ENCODE measurements around the gene GRAMD4. TPM values are rescaled to one million over a fixed set of nuclear protein-coding genes. Genes with fewer than 3 reads are reported as not detected.
"Not testable (repeated sequence)": the region's sequence is repeated elsewhere in the genome, so short reads cannot be mapped to it uniquely, and the experiment has no call there.

The GRAMD4 gene
- total RNA-seq, 2 experiments from 2014 or later = 41.2 to 42.1 TPM

DNA sequence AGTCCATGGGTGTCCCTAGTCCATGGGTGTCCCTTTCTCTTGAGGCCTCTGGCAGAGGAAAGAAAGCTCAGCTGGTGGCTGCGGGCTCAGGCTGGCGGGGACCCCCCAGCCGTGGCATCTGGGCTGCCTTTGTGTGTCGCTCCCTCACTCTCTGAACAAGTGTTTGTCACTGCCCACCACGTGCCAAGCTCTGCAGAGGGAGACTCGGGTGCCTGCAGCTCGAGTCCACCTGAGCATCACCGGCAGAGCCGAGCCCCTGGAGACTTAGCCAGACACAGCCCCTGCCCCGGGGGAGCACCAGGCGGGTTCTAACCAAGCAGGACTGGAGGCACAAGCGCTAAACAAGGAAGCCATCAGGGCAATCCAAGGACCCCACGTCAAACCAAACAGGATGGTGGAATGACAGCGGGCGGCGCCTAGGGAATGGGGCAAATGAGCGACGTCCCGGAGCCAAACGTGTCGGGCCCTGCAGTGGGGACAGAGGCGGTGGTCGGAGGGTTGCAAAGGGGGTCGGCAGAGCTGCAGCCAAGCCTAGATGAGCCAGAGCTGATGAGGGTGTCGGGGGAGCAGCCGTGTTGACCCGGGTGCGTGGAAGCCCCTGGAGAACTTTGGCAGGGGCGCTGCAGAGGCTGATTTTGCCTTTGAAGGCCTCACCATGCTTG, 2.1 kb upstream of the GRAMD4 start:
- DNase-seq (no peak), ATAC-seq (no peak)
- Mint-ChIP-seq H3K9me3 (ENCODE audit: insufficient read depth) (no peaks in the 10 kb centered on the region), H3K27me3 (ENCODE audit: low read depth) (no peaks in the 10 kb centered on the region), H3K36me3 (ENCODE audit: low read depth) (no peaks in the 10 kb centered on the region), H3K4me3 (no peak overlapping the region), H3K27ac (no peak overlapping the region), H3K4me1 (ENCODE audit: low read depth) (peaks cover 26% of the 10 kb centered on the region)
- POLR2A ChIA-PET = no interaction called here
- CTCF ChIA-PET = no interaction called here

DNA sequence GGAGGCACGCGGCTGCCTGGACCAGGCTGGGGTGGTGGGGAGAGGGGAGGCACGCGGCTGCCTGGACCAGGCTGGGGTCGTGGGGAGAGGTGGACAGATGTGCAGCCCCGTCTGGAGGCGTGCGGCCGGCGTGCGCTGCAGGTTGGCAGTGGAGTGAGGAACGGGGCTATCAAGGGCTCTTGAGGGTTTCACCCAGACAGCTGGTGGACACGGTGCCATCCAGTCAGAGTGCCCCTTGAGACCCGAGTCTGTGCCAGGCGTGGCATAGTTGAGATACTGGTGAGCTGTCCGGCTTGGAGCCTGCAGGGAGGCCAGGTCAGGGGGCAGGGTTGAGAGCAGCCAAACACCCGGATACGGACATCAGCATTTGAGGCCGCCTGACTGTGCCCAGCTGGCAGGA, 1.5 kb upstream of the GRAMD4 start:
- no peaks in the 10 kb centered on the region for H3K9me3 Mint-ChIP-seq (ENCODE audit: insufficient read depth)
- DNase-seq = no peak
- no peaks in the 10 kb centered on the region for H3K27me3 Mint-ChIP-seq (ENCODE audit: low read depth)

DNA sequence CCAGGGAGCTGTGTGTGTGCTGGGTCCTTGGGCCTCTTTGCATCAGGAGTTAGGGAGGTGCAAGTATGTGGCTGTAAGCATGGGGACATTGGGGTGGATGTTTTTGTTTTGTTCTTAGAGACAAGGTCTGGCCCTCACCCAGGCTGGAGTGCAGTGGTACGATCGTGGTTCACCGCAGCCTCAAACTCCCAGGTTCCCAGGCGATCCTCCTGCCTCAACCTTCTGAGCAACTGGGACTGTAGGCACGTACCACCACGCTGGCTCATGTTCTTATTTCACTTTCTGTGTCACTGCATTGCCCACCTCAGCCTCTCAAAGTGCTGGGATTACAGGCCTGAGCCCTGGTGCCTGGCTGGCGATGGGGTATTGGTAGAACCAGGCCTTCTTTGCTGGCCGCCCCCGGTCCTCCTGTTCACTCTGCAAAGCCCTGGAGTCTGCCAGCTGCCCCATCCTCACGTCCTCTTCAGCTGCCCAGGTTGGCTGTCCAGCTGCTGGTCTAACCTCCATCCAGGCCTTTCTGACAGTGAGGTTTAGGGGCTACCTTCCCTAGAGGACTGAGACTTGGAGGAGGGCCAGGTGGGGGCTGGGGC, 851 bp upstream of the GRAMD4 start:
- H3K36me3 Mint-ChIP-seq (ENCODE audit: low read depth) = no peaks in the 10 kb centered on the region
- H3K27ac Mint-ChIP-seq = no peak overlapping the region
- DNase-seq = no peak
- no peak for ATAC-seq
- H3K9me3 Mint-ChIP-seq (ENCODE audit: insufficient read depth) = no peaks in the 10 kb centered on the region
- POLR2A ChIA-PET = interaction anchor here (0.7 kb wide), 1 partner anchor 308 kb away, joined by 4 read pairs; no protein-coding TSS in a partner anchor
- H3K27me3 Mint-ChIP-seq (ENCODE audit: low read depth) = no peaks in the 10 kb centered on the region
- CTCF ChIA-PET = no interaction called here
- H3K4me3 Mint-ChIP-seq = no peak overlapping the region
- peaks cover 17% of the 10 kb centered on the region for H3K4me1 Mint-ChIP-seq (ENCODE audit: low read depth)

More for the DNA sequence above, 1.5 kb upstream of the GRAMD4 start:
- POLR2A ChIA-PET = no interaction called here
- ATAC-seq = no peak
- H3K4me1 Mint-ChIP-seq (ENCODE audit: low read depth) = peaks cover 23% of the 10 kb centered on the region
- CTCF ChIA-PET = no interaction called here
- H3K36me3 Mint-ChIP-seq (ENCODE audit: low read depth) = no peaks in the 10 kb centered on the region
- H3K27ac Mint-ChIP-seq = no peak overlapping the region
- H3K4me3 Mint-ChIP-seq = no peak overlapping the region

DNA sequence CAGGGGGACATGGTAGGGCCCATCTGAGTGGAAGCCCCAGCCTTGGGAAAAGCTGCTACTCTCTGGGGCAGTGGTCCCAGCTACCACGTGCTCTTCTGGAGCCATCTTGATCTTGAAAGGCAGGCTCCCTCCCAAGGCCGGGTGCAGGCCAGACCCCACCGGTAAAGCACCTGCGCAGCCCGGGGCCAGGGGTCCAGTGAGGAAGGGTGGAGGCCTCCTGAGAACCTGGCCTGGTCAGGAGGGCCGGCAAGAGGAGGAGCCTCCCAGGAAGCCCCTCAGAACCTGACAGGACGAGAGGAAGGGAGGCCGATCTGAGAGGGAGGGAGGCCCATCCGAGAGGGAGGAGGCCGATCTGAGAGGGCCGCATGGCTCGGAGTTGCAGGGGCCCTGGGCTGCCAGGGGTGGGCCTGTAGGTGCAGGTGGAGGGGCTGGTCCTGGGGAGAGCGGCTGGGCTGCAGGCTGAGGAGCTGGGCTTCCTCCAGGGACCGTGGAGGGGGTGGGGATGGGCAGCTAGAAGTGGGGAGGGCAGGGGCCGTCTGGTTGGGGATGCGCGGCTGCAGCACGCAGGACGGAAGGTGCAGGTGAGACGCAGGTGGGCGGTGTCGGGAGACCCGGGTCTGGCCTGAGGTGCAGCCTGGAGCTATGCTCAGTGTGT, 529 bp downstream of the GRAMD4 start:
- H3K27ac Mint-ChIP-seq = no peak overlapping the region
- no peak for ATAC-seq
- no peaks in the 10 kb centered on the region for H3K27me3 Mint-ChIP-seq (ENCODE audit: low read depth)
- H3K4me1 Mint-ChIP-seq (ENCODE audit: low read depth) = peaks cover 11% of the 10 kb centered on the region
- ChIA-PET POLR2A (no interaction called here), CTCF (no interaction called here)
- no peaks in the 10 kb centered on the region for H3K36me3 Mint-ChIP-seq (ENCODE audit: low read depth)
- no peak for DNase-seq
- no peaks in the 10 kb centered on the region for H3K9me3 Mint-ChIP-seq (ENCODE audit: insufficient read depth)
- no peak overlapping the region for H3K4me3 Mint-ChIP-seq

DNA sequence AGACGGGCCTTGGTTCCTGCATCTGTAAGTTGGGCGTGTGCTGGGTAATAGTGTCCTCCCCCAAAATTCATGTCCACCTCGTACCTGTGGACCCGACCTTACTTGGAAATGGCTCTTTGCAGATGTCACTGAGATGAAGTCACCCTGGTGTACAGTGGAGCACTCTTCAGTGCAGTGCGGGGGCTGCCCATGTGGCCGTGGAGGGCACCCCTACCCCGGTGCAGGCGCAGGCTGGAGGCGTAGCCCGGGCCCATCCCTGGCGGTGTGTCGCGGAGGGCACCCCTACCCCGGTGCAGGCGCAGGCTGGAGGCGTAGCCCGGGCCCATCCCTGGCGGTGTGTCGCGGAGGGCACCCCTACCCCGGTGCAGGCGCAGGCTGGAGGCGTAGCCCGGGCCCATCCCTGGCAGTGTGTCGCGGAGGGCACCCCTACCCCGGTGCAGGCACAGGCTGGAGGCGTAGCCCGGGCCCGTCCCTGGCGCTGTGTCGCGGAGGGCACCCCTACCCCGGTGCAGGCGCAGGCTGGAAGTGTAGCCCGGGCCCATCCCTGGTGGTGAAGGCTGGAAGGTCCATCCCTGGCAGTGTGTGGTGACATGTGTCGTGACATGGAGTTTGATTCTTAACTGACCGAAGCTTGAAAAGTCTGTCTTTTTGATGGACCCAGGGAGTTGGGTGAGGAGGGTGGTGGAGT, 1.2 kb downstream of the GRAMD4 start:
- peaks cover 11% of the 10 kb centered on the region for H3K4me1 Mint-ChIP-seq (ENCODE audit: low read depth)
- H3K36me3 Mint-ChIP-seq (ENCODE audit: low read depth); ATAC-seq; CTCF ChIA-PET; H3K4me3 Mint-ChIP-seq; H3K27me3 Mint-ChIP-seq (ENCODE audit: low read depth); H3K27ac Mint-ChIP-seq; POLR2A ChIA-PET; DNase-seq; H3K9me3 Mint-ChIP-seq (ENCODE audit: insufficient read depth): not testable (repeated sequence)

DNA sequence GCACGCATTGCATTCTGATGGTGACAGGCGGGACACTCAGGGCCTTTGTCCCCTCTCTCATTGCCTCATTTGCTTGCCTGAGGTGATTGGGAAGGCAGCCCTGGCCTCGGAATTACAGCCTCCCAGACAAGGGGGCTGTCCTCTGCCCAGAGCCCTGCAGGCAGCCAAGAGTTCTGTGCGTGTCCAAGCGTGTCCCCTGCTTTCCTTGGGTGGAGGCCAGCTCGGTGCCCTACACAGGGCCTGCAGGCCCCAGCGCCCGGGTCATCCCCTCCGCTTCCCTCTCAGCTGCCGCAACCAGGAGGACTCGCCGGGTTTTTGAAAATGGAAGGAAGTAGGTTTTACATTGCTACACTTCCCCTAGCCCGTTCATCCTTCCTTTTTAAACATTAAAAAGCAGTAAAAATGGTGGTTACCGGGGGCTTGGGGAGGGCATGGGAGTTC, 1.9 kb downstream of the GRAMD4 start:
- H3K27me3 Mint-ChIP-seq (ENCODE audit: low read depth) = no peaks in the 10 kb centered on the region
- no peak for ATAC-seq
- ChIA-PET CTCF (no interaction called here), POLR2A (no interaction called here)
- H3K9me3 Mint-ChIP-seq (ENCODE audit: insufficient read depth) = no peaks in the 10 kb centered on the region
- no peak for DNase-seq
- no peak overlapping the region for H3K4me3 Mint-ChIP-seq
- no peak overlapping the region for H3K27ac Mint-ChIP-seq
- H3K36me3 Mint-ChIP-seq (ENCODE audit: low read depth) = no peaks in the 10 kb centered on the region
- H3K4me1 Mint-ChIP-seq (ENCODE audit: low read depth) = peaks cover 11% of the 10 kb centered on the region

DNA sequence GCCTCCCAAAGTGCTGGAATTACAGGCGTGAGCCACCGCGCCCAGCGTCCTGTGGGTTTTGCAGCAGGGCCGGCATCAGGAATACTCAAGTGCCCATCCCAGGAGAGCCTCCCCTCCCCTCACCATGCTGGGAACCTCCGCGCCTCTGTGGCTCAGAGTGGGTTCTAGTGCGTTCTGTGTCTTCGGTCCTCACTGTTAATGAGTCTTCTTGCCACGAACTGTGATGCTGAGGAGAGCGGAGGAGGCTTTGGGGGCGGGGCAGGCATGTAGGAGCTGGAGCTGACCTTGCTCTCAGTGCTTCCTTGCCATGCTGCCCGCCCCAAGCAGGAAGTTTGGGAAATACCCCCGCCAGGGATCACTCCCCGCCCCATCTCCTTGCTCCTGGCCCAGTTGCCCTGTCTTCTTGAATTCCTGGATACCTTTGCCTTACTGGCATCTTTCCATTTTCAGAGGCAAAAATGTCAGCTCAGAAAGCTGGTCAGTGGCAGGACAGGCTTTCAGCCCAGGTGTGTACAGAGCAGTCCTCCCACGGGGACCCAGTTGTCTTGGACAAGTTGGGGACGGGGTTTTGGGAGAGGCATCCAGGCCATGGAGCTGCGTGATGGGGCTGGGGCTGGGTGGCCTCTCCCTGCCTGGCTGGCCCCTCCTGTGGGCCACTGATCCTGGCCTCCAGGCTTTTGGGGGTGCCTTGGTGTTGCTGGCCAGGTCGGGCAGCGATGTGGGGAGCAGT, 5.1 kb downstream of the GRAMD4 start:
- no peaks in the 10 kb centered on the region for H3K27me3 Mint-ChIP-seq (ENCODE audit: low read depth)
- no peak overlapping the region for H3K27ac Mint-ChIP-seq
- no peaks in the 10 kb centered on the region for H3K9me3 Mint-ChIP-seq (ENCODE audit: insufficient read depth)
- peaks cover 3% of the 10 kb centered on the region for H3K4me1 Mint-ChIP-seq (ENCODE audit: low read depth)
- ChIA-PET POLR2A (no interaction called here), CTCF (interaction anchor here (1.1 to 2.6 kb wide), 2 partner anchors 12 to 61 kb away, joined by 3 to 17 read pairs; no protein-coding TSS in a partner anchor)
- no peak for ATAC-seq
- H3K36me3 Mint-ChIP-seq (ENCODE audit: low read depth) = no peaks in the 10 kb centered on the region
- no peak overlapping the region for H3K4me3 Mint-ChIP-seq
- DNase-seq = no peak

DNA sequence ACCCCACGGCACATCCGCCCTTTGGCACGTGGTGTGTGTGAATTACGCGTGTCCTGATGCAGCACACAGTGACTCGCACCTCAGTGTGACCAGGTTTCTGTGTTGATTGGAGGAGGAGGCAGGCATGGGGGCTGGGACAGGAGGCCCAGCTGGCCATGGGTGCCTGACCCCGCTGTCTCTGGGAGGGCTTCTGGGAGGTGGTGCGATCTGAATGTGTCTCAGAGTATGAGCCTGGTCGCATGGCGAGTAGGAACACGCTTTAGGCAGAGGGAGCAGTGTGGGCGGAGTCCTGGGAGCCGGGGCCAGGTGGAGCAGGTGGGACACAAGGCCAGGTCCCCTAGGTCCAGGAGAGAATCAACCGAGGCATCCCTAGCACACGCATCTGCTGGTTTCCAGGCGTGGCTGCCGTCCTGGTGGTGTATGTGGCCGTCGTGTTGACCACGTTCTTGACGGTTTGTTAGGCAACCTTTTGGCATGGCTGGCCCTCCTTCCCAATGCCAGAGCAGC, 5.7 kb downstream of the GRAMD4 start:
- POLR2A ChIA-PET = no interaction called here
- no peak for DNase-seq
- CTCF ChIA-PET = no interaction called here
- Mint-ChIP-seq H3K27me3 (ENCODE audit: low read depth) (no peaks in the 10 kb centered on the region), H3K36me3 (ENCODE audit: low read depth) (no peaks in the 10 kb centered on the region), H3K4me3 (no peak overlapping the region), H3K27ac (no peak overlapping the region), H3K4me1 (ENCODE audit: low read depth) (peaks cover 4% of the 10 kb centered on the region), H3K9me3 (ENCODE audit: insufficient read depth) (no peaks in the 10 kb centered on the region)
- no peak for ATAC-seq

DNA sequence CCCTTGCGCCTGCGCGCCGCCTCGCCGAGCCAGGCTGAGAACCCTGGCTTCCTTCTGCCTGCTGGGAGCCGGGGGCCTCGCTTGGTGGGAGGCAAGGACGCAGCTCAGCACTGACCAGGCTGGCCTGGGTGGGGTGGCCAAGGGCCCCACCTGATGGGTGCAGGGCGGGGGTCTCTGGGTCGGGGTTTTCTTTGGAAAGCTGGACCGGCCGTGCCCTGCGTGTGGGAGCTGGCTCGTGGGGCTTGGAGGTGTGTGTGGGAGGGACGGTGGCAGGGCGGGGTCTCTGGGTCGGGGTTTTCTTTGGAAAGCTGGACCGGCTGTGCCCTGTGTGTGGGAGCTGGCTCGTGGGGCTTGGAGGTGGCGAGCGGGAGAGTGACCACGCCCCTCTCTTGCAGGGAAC, 6.2 kb downstream of the GRAMD4 start:
- ChIA-PET POLR2A (no interaction called here), CTCF (no interaction called here)
- Mint-ChIP-seq H3K36me3 (ENCODE audit: low read depth) (no peaks in the 10 kb centered on the region), H3K27me3 (ENCODE audit: low read depth) (no peaks in the 10 kb centered on the region), H3K4me3 (no peak overlapping the region), H3K4me1 (ENCODE audit: low read depth) (peaks cover 5% of the 10 kb centered on the region), H3K27ac (no peak overlapping the region), H3K9me3 (ENCODE audit: insufficient read depth) (no peaks in the 10 kb centered on the region)
- ATAC-seq (no peak), DNase-seq (no peak)

DNA sequence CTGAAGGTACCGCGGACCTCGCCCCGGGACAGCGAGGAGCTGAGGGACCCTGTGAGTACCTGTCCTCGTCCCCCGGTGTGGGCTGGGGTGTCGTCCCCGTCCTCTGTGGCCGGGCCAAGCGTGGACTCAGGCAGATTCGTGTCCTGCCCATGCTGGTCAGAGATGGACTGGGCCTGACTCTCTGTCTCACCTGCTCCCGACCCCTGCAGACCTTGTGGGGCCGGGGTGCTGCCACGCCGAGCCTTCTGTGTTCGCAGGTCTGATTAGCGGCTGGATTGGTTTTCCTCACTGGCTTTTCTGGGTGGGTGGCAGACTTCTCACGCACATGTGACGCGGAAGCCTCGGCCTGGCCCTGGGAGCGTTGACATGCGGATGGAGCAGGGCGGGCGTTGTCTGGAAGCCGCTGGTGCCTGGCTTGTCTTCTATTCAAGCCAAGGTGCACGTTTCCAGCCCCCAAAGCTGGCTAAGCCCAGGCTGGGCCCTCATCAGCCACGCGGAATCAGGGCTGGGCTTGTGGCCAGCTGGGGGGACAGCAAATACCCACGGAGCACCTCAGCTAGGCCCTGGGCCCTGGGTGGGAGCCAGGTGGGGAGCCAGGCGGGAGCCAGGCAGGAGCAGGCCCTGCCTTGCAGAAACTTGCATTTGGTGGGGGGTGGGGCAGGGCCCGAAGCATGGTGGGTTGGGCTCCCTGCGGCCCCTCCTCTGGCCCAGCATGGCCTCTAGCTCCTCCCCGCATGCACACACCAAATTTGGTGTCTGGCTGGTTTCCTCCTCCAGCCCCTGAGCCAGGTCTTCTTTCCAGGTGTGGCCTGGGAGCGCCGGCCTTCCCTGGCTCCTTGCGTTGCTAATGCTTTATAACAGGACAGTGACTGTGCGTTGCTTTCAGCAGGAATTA, 7.0 kb downstream of the GRAMD4 start:
- Mint-ChIP-seq H3K27ac (no peak overlapping the region), H3K4me3 (no peak overlapping the region), H3K9me3 (ENCODE audit: insufficient read depth) (no peaks in the 10 kb centered on the region), H3K36me3 (ENCODE audit: low read depth) (no peaks in the 10 kb centered on the region), H3K4me1 (ENCODE audit: low read depth) (peaks cover 5% of the 10 kb centered on the region), H3K27me3 (ENCODE audit: low read depth) (no peaks in the 10 kb centered on the region)
- CTCF ChIA-PET = no interaction called here
- POLR2A ChIA-PET = no interaction called here
- ATAC-seq (no peak), DNase-seq (no peak)
